Mucosa of stomach (tissue), 1 donor: Measurements from ENCODE around the gene PRSS3.
A peak's percentile ranks its signal among the peaks of the same experiment; 100 is the strongest.
"Not testable (repeated sequence)": the region's sequence is repeated elsewhere in the genome, so short reads cannot be mapped to it uniquely, and the experiment has no call there.

Experiments used
- H3K27me3 ChIP-seq: one replicate; pipeline ENCODE4 v1.7.0; 2013; ENCODE audit warnings: mild to moderate bottlenecking, low read length; ENCODE audit not compliant: control insufficient read depth, insufficient read depth
- H3K36me3 ChIP-seq: one replicate; pipeline ENCODE4 v1.7.0; 2013; ENCODE audit warnings: low read length; ENCODE audit not compliant: control insufficient read depth, insufficient read depth
- H3K4me1 ChIP-seq: one replicate; pipeline ENCODE4 v1.7.0; 2013; ENCODE audit warnings: mild to moderate bottlenecking, low read length; ENCODE audit not compliant: control insufficient read depth, insufficient read depth
- H3K4me3 ChIP-seq: one replicate; pipeline ENCODE4 v1.7.0; 2013; ENCODE audit warnings: low read length
- H3K9ac ChIP-seq: one replicate; pipeline ENCODE4 v1.7.0; 2013; ENCODE audit warnings: mild to moderate bottlenecking, low read length, moderate library complexity
- H3K9me3 ChIP-seq: one replicate; pipeline ENCODE4 v1.7.0; 2013; ENCODE audit warnings: mild to moderate bottlenecking, low read length, moderate library complexity; ENCODE audit not compliant: control insufficient read depth
- donor health status: Pancreatic carcinoma.

PRSS3 gene

DNA sequence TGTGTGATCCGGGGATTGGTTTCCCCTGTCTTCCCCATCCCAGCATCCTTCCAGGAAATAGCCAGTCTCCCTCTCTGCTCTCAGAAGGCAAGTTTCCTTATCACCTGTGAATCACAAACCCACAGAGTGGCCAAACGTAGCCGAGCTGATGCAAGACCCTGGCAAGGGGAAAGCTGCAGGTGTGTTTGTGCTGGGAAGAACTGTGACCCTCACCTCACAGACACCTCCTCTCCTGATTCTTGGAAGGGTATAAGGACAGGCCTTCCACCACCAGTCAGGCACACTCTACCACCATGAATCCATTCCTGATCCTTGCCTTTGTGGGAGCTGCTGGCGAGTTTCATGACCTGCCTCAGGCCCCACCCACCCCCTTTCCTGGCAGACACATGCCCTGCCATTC, at the start of gene PRSS3:
TSS of gene PRSS3 (plus strand) at position 281 of the 400 bp plus-strand sequence. CDS start at position 294, 13 bp downstream.
- Histone ChIP-seq H3K9ac (no peak within 1 kb of the TSS), H3K27me3 (peaks cover 2% of the 10 kb centered on the region), H3K9me3 (no peaks in the 10 kb centered on the region), H3K36me3 (no peaks in the 10 kb centered on the region), H3K4me1 (peaks cover 4% of the 10 kb centered on the region), H3K4me3 (no peak within 1 kb of the TSS)

DNA sequence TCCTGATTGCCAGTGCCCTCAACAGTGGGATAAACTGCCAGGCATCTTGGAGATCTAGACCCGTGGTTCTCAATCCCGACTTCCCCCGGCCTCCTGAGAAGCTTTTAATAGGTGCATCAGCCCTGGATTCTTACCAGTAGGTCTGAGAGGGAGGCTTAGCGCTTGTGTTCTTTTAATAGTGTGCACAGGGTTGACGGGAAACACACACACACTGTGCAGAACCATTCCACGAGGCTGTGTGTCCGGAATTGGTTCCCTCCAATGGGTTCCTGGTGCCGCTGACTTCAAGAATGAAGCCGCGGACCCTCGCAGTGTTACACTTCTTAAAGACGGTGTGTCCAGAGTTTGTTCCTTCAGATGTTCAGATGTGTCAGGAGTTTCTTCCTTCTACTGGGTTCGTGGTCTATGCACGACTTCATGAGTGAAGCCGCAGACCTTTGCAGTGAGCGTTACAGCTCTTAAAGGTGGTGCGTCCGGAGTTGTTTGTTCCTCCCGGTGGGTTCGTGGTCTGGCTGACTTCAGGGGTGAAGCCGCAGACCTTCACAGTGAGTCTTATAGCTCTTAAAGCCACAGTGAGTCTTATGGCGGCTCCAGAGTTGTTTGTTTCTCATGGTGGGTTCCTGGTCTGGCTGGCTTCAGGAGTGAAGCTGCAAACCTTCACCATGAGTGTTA, 46.6 kb upstream of the PRSS3 start:
- H3K27me3 ChIP-seq: peaks cover 11% of the 10 kb centered on the region
- H3K4me3 ChIP-seq: no peak overlapping the region
- peaks cover 8% of the 10 kb centered on the region for H3K4me1 ChIP-seq

DNA sequence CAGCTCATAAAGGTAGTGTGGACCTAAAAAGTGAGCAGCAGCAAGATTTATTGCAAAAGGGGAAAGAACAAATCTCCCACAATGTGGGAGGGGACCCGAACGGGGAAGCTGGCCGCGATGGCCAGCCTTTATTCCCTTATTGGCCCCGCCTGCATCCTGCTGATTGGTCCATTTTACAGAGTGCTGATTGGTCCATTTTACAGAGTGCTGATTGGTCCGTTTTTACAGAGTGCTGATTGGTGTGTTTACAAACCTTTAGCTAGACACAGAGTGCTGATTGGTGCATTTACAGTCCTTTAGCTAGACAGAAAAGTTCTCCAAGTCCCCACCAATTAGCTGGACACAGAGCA, 46.1 kb upstream of the PRSS3 start:
- not testable (repeated sequence) for H3K4me3 ChIP-seq, H3K4me1 ChIP-seq, H3K9ac ChIP-seq, H3K36me3 ChIP-seq, H3K9me3 ChIP-seq
- peaks cover 11% of the 10 kb centered on the region for H3K27me3 ChIP-seq

More for the DNA sequence above, 46.6 kb upstream of the PRSS3 start:
- Histone ChIP-seq H3K9ac (no peak overlapping the region), H3K36me3 (no peaks in the 10 kb centered on the region), H3K9me3 (no peaks in the 10 kb centered on the region)

DNA sequence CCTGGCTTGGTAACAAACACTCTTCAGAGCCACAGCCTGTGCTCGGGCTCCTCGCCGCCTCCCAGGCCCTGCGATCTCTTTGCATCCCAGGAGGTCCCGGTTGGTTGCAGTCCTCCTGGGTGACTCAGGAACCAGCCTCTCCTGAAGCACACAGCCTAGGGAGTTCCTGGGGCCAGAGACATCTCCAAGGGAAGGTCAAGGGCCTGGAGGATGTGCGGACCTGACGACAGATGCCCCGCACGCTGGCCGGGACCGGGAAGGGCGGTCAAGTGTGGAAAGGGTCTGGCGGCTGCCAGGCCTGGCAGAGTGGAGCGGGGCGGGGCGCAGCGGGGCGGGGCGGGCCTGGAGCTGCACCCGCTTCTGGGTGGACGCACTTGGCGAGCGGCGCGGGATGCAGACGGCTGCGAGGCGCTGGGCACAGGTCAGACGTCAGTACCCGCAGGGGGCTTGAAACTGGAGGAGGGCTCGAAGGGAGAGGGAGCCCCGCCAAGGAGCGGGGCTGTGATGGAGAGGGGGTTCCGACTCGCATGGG, 45.0 kb upstream of the PRSS3 start:
- peaks cover 8% of the 10 kb centered on the region for H3K4me1 ChIP-seq
- peak overlapping the region; percentile 62 for H3K9ac ChIP-seq
- no peaks in the 10 kb centered on the region for H3K9me3 ChIP-seq
- H3K4me3 ChIP-seq: peak overlapping the region; percentile 33
- peaks cover 11% of the 10 kb centered on the region for H3K27me3 ChIP-seq
- H3K36me3 ChIP-seq: no peaks in the 10 kb centered on the region

DNA sequence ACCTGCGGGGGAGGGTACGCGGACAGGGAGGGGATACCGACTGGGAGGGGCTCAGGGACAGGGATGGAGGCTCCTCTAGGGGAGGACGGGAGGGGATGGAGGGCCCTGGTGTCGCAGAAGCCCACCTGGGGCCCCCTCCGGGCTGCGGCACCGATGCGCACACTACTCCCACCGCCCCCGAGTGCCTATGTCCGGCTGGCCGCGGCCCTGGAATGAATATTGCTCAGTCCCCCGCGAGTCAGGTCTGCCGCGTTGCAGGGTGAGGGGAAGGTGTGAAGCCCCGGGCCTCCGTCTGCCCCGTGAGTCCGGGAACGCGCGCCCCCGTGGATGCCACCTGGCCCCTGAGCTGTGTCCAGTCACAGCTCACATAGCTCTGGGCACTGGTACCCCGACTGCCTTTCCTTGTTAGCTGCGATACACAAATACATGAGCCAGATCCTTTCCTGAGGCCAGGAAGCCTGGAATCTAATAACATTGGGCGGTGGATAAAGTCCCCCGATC, 44.5 kb upstream of the PRSS3 start:
- no peaks in the 10 kb centered on the region for H3K36me3 ChIP-seq
- H3K27me3 ChIP-seq: peaks cover 11% of the 10 kb centered on the region
- H3K4me3 ChIP-seq: peak overlapping the region; percentile 33
- H3K9me3 ChIP-seq: no peaks in the 10 kb centered on the region
- peaks cover 8% of the 10 kb centered on the region for H3K4me1 ChIP-seq
- H3K9ac ChIP-seq: peak overlapping the region; percentile 62

DNA sequence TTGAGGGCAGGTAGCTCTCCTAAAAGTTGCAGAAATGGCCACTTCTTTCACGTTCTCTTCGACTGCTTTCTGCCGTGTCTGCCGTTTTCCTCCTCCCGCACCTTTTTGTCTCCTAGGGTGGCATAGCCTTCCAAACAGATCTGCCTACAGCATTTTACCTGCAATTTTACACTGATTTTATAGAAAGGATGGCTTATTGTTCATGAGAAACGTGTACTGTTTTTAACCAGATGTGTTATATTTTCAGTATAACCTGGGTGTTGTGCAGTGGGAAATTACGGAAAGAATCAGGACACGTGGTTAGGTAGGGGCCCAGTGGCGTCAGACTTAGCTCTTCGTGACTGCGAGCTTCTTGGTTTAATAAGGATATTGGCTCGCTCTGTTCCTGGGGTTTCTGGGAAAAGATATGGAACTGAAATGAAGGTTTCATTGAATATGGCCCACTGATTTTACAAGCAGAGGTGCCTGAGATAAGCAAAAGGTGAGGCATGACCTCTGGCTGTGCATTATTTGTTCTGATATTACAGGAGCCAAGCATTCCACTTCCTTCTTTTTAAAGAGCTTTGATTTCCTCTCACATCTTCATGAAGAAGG, 43.7 kb upstream of the PRSS3 start:
- Histone ChIP-seq H3K9me3 (no peaks in the 10 kb centered on the region), H3K4me3 (peak overlapping the region; percentile 33), H3K4me1 (peaks cover 8% of the 10 kb centered on the region), H3K27me3 (peaks cover 11% of the 10 kb centered on the region), H3K36me3 (no peaks in the 10 kb centered on the region), H3K9ac (no peak overlapping the region)

DNA sequence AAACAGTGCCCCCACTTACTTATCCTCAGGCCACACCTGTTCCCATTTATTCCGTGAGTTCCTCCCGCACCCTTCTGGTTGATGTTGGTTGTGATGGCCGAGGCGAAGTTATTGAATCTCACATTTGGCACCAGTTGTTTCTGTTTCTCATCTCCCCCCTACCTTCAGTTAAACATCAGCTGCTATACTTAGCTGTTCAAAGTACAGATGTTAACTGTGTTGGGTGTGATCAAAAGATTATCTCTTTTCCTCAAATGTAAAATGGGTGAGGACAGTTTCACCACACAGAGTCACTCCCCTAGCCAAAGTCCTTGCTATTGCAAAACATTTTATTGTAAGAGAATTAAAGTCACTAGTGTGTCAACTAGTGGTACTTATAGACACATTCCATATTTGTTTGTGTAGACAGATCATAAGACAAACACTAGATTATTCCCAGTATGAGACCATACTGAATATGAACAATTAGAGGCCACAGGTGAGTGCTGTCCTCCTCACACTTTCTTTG, 43.2 kb upstream of the PRSS3 start:
- Histone ChIP-seq H3K9me3 (no peaks in the 10 kb centered on the region), H3K36me3 (no peaks in the 10 kb centered on the region), H3K4me3 (no peak overlapping the region), H3K4me1 (peaks cover 8% of the 10 kb centered on the region), H3K9ac (no peak overlapping the region), H3K27me3 (peaks cover 11% of the 10 kb centered on the region)

DNA sequence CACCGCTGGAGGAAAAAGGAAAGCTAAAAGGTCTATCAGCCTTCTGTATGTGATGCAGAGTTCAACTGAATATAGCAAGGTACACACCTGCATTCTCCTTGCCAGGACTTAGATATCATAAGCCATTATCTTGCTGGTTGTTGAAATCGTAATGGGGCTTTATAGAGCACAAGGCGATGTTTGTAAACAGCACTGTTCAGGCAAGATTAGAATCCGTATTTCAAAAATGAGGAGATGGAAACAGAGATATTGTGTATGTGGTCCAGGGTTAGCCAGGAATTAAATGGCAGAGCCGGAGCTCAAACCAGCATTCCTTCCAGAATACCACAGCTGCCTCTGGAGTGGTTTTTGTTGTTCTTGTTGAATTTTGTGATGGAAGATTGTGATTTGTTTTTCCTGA, 42.6 kb upstream of the PRSS3 start:
- H3K9ac ChIP-seq, H3K9me3 ChIP-seq, H3K4me1 ChIP-seq, H3K36me3 ChIP-seq, H3K4me3 ChIP-seq: not testable (repeated sequence)
- H3K27me3 ChIP-seq: peaks cover 11% of the 10 kb centered on the region

DNA sequence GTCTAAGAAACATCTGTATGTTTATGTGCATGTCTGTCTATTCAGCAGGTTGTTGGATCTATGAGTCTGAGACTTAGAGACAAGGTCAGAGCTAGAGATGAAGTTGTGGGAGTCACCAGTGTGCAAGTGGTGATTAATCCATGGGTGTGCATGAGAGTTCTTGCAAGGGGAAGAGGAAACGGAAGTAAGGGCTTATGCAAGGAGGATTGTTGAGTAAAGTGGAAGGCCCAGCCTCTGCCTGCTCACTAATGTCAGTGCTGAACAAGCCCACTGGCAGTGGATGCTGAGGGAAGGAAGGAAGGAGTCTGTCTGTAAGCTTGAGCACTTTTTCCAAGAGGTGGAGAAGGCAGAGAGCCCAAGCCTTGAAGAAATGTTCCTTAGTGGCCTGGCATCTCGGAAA, 35.7 kb upstream of the PRSS3 start:
- not testable (repeated sequence) for H3K9me3 ChIP-seq, H3K27me3 ChIP-seq, H3K9ac ChIP-seq, H3K36me3 ChIP-seq, H3K4me1 ChIP-seq, H3K4me3 ChIP-seq

DNA sequence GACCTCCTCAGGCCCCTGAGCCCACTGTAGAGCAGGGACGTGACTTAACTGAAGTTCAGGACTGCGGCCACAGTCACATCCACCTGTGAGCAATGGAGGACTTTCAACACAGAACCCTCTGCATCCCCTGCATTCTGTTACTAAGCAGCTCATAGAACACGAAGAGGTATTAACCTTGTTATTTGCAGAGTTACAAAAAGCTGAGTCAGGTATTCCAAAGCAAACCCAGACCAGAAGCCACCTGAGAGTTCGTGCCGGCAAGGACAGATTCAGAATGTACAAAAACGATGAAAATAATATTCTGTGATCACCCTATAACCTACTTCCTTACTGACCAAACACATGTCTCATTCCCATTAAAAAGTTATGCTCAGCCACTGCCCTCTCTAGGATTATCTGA, 33.0 kb upstream of the PRSS3 start:
- Histone ChIP-seq H3K9me3 (no peaks in the 10 kb centered on the region), H3K9ac (no peak overlapping the region), H3K36me3 (no peaks in the 10 kb centered on the region), H3K4me1 (peaks cover 5% of the 10 kb centered on the region), H3K4me3 (no peak overlapping the region), H3K27me3 (no peaks in the 10 kb centered on the region)

DNA sequence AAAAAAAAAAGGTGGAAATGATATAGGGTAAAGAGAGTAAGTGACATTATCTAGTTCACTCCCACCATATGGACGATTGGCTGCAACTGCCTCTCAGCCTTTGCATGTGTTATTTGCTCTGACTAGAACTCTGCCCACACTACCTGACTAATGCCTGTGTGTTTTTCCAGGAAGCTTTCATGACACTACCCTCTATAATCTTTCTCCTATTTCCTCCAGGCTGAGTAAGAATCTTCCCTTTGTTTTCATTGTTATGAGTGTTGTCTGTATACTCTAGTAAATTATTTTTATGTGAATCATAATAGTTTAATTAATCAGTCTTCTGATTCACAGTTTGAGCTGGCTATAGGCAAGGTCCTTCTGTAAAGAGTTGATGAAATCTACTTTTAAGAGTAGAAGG, 31.7 kb upstream of the PRSS3 start:
- not testable (repeated sequence) for H3K9me3 ChIP-seq, H3K27me3 ChIP-seq, H3K4me1 ChIP-seq, H3K9ac ChIP-seq, H3K4me3 ChIP-seq, H3K36me3 ChIP-seq

DNA sequence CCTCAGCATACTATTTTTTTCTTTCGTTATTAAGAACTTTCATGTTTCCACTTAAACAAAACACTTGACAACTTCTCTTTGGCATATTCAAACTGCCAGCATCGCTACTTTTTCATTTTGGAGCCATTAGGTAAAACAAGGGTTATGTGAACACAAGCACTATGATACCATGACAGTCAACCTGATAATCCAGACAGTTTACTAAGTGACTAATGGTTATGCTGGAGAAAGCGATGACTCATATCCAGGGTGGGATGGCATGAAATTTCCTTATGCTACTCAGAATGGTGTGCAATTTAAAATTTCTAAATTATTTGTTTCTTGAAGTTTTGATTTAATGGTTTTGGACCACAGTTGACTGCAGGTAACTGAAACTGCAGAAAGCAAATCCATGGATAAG, 29.9 kb upstream of the PRSS3 start:
- Histone ChIP-seq H3K36me3 (no peaks in the 10 kb centered on the region), H3K9ac (no peak overlapping the region), H3K4me3 (no peak overlapping the region), H3K9me3 (no peaks in the 10 kb centered on the region), H3K4me1 (no peaks in the 10 kb centered on the region), H3K27me3 (no peaks in the 10 kb centered on the region)
